ENCODE measurements around the gene PDZD2.

The PDZD2 gene

DNA sequence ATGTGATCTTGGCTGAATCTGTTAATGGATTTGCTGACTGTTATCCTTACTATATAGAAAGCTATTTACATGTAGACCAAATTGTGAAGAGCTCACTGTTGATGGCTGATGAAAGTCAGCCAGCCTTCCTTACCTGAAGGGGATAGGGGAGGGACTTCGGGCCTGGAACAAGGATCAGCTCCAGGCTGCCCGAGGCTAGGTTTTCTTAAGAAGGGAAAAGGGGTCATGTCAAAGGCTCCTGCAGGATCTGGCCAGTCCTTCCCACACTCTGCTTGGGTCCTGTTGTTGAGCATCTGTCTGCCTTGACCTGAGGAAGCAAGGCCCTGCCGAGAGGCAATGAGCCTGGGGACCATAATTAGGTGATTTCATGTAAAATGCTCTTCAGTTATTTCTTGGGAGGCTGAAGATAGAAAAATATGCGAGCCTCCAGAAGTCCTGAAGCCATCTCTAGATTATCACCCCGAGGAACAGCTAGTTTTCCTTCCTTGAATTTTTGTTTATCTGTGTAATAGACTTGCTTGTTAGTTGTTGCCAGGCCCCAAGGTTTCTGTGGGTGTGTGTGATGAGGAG, 261.4 kb downstream of the PDZD2 start:
- TF ChIP-seq, protein P1, sequence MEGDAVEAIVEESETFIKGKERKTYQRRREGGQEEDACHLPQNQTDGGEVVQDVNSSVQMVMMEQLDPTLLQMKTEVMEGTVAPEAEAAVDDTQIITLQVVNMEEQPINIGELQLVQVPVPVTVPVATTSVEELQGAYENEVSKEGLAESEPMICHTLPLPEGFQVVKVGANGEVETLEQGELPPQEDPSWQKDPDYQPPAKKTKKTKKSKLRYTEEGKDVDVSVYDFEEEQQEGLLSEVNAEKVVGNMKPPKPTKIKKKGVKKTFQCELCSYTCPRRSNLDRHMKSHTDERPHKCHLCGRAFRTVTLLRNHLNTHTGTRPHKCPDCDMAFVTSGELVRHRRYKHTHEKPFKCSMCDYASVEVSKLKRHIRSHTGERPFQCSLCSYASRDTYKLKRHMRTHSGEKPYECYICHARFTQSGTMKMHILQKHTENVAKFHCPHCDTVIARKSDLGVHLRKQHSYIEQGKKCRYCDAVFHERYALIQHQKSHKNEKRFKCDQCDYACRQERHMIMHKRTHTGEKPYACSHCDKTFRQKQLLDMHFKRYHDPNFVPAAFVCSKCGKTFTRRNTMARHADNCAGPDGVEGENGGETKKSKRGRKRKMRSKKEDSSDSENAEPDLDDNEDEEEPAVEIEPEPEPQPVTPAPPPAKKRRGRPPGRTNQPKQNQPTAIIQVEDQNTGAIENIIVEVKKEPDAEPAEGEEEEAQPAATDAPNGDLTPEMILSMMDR (IDR thresholded peaks at IDR 0.05; ENCODE audit: low read depth, low read length, missing control alignments), result no peak
- Histone ChIP-seq H3K36me3 (replicated peaks) (no peaks in the 10 kb centered on the region), H3K27ac (no peak overlapping the region), H3K4me3 (ENCODE audit: low read depth, low read length) (no peak overlapping the region), H3K27me3 (replicated peaks) (no peaks in the 10 kb centered on the region)
- no peak for DNase-seq
- in situ Hi-C loops (cut with HindIII; ENCODE audit: low pct_ligation_motif_present, low sequenced_read_pairs), result no loop called here

DNA sequence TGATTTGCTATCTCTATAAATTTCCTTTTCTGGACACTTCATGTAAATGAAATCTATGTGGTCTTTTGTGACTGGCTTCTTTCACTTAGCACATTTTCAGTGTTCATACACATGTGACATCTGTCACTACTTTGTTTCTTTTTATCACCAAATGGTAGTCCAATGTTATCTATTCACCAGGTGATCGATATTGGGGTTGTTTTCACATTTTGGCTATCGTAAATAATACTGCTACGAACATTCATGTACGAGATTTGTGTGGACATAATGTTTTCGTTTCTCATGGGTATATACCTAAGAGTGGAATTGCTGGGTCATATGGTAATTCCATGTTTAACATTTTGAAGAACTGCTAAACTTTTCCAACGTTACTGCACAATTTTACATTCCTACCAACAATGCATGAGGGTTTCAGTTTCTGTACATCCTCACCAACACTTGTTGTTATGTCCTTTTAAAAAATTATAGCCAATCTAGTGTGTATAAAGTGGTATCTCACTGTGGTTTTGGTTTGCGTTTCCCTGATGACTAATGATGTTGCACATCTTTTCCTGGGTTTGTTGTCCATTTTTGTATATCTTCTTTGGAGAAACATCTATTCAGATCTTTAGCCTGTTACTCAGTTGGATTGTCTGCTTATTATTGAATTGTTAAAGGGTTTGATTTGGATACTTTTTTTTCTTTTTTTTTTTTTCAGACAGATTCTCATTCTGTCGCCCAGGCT, 263.0 kb downstream of the PDZD2 start:
- Histone ChIP-seq H3K27me3 (replicated peaks) (no peaks in the 10 kb centered on the region), H3K4me3 (ENCODE audit: low read depth, low read length) (no peak overlapping the region), H3K27ac (no peak overlapping the region), H3K36me3 (replicated peaks) (no peaks in the 10 kb centered on the region)
- TF ChIP-seq, protein P1 (IDR thresholded peaks at IDR 0.05; ENCODE audit: low read depth, low read length, missing control alignments), result no peak
- peak; percentile 11 for DNase-seq
- in situ Hi-C loops (cut with HindIII; ENCODE audit: low pct_ligation_motif_present, low sequenced_read_pairs), result no loop called here

DNA sequence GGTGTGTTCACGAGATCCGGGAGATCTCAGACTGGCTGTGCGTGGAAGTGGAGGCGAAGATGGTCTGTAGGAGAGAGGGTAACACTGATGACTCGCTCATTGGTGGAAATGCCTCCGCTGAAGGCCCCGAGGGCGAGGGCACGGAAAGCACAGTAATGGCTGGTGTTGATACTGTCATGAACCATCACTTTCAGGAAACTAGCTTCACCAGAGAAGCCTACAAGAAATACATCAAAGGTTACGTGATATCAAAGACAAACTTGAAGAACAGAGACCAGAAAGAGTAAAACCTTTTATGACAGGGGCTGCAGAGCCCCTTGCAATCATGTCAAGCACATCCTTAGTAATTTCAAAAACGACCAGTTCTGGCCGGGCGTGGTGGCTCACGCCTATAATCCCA, 269.5 kb downstream of the PDZD2 start:
- Histone ChIP-seq H3K4me3 (ENCODE audit: low read depth, low read length) (no peak overlapping the region), H3K27me3 (replicated peaks) (no peaks in the 10 kb centered on the region), H3K27ac (no peak overlapping the region), H3K36me3 (replicated peaks) (no peaks in the 10 kb centered on the region)
- in situ Hi-C loops (cut with HindIII; ENCODE audit: low pct_ligation_motif_present, low sequenced_read_pairs), result no loop called here
- DNase-seq, result no peak
- TF ChIP-seq, protein P1 (IDR thresholded peaks at IDR 0.05; ENCODE audit: low read depth, low read length, missing control alignments), result no peak

DNA sequence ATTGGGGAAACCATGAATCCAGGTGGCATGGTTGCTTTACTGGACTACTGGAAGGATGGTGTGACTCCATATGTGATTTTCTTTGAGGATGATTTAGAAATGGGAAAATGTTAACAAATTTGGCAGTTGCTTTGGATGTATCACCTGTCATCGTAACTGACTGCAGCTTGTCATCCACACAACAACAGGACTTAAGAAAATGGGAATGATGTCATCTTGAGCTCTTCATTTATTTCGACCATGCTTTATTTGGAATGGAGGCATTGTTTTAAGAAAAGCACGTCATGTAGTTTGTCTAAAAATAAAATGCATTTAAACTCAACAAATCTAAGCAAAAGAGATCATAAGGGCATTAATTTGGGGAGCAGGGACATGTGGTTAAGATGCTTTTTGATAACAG, 270.1 kb downstream of the PDZD2 start:
- Histone ChIP-seq H3K27me3 (replicated peaks) (no peaks in the 10 kb centered on the region), H3K4me3 (ENCODE audit: low read depth, low read length) (no peak overlapping the region), H3K27ac (no peak overlapping the region), H3K36me3 (replicated peaks) (no peaks in the 10 kb centered on the region)
- no peak for DNase-seq
- TF ChIP-seq, protein P1 (IDR thresholded peaks at IDR 0.05; ENCODE audit: low read depth, low read length, missing control alignments), result no peak
- in situ Hi-C loops (cut with HindIII; ENCODE audit: low pct_ligation_motif_present, low sequenced_read_pairs), result no loop called here

DNA sequence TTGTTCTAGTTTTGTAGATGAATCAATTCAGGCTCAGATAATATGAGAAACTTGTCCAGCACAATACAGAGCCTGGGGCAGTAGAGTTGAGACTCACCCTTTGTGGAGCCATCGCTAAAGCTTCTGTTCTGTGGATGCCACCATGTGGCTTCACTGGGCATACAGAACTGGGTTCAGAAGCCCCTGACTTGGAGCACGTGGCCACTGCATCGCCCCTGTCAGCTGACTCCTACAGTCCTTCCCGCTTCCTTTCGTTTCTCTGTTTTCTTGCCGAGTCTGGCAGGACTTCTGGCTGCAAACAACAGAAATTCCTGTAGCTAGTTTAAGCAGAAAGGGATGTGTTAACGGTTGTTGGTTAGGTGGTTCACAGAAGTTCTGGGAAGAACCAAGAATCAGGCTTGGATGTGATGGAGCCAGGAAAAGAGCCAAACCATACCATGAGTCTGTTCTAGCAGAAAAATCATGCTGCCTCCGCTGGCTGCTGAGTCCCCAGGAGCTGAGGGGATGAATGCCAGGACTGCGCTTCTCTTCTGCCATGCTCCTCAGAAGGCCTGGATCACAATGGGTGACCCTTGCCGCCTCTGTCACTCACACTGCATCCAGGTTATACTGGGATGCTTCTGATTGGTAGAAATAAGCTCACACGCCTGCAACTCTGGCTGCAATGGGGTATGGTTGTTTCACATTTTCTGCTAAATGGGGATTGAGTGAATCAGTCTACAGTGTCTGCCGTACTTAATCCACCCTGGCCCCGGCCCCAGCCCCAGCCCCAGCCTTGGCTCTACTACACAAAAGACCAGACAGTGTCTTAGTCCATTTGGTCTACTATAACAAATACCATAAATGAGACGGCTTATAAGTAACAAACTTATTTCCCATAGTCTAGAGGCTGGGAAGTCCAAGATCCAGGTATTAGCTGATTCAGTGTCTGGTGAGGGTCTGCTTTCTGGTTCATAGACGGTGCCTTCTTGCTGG, 272.6 kb downstream of the PDZD2 start:
- DNase-seq, result no peak
- Histone ChIP-seq H3K36me3 (replicated peaks) (no peaks in the 10 kb centered on the region), H3K27me3 (replicated peaks) (no peaks in the 10 kb centered on the region), H3K27ac (no peak overlapping the region), H3K4me3 (ENCODE audit: low read depth, low read length) (no peak overlapping the region)
- in situ Hi-C loops (cut with HindIII; ENCODE audit: low pct_ligation_motif_present, low sequenced_read_pairs), result no loop called here
- TF ChIP-seq, protein P1 (IDR thresholded peaks at IDR 0.05; ENCODE audit: low read depth, low read length, missing control alignments), result no peak

All from brain microvascular endothelial cell (primary cell).